Stimulated activated effector memory CD8-positive, alpha-beta T cell treated with anti-CD3 and anti-CD28 coated beads, Interleukin-12 subunit alpha, Interleukin-12 subunit beta, amount 100 ng/mL, for 72 hours (primary cell): ENCODE measurements around the gene CRYGN.

Source experiments
- ATAC-seq: fragments of 150-1000 bp; cut with Tn5 transposase; 2 replicates; pipeline ENCODE4 v1.10.0; 2021
- DNase-seq, 2 donors: peaks; one replicate each; pipeline ENCODE4 v3.0.0; 2021 to 2022; ENCODE audit warnings: low spot score in 2 of 2
- H3K27ac Mint-ChIP-seq: one replicate; pipeline ENCODE4 v1.8.0; 2022; ENCODE audit warnings: mild to moderate bottlenecking, mixed read lengths
- H3K36me3 Mint-ChIP-seq: one replicate; pipeline ENCODE4 v1.8.0; 2022; ENCODE audit warnings: mild to moderate bottlenecking, mixed read lengths
- H3K4me1 Mint-ChIP-seq: one replicate; pipeline ENCODE4 v1.8.0; 2022; ENCODE audit warnings: mixed read lengths
- H3K4me3 Mint-ChIP-seq: one replicate; pipeline ENCODE4 v1.8.0; 2022; ENCODE audit warnings: mild to moderate bottlenecking, mixed read lengths
- H3K9me3 Mint-ChIP-seq: one replicate; pipeline ENCODE4 v1.8.0; 2022; ENCODE audit warnings: mixed read lengths

The CRYGN gene

GRCh38 chr7:151452680-151453325 lies 12.9 kb upstream of the CRYGN start:
- Mint-ChIP-seq H3K4me3 (no peak overlapping the region), H3K9me3 (no peaks in the 10 kb centered on the region), H3K4me1 (peaks cover 30% of the 10 kb centered on the region), H3K36me3 (no peaks in the 10 kb centered on the region), H3K27ac (peak overlapping the region; percentile 32)
- no peak for DNase-seq
- ATAC-seq, result no peak

- Mint-ChIP-seq H3K27ac (no peak overlapping the region), H3K36me3 (no peaks in the 10 kb centered on the region), H3K9me3 (no peaks in the 10 kb centered on the region), H3K4me3 (no peak overlapping the region), H3K4me1 (peaks cover 22% of the 10 kb centered on the region)
- no peak for ATAC-seq
- no peak for DNase-seq
Measured at GRCh38 chr7:151451626-151452571, 12.0 kb upstream of the CRYGN start.

DNA sequence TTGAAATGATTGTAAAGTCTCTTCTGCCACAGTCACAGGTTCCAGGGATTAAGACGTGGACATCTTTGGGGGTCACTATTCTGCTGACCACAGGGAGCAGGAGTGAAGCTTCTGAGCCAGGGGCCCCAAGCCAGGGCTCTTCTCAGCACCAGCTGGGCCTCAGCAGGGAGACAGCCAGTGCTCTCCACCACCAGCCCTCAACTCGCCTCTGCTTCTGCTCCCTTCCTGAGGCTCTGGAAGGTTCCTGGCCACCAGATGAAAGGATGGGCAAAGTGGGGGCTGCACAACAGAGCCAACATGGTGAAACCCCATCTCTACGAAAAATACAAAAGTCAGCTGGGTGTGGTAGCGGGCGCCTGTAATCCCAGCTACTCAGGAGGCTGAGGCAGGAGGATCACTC lies 11.2 kb upstream of the CRYGN start:
- peaks cover 21% of the 10 kb centered on the region for H3K4me1 Mint-ChIP-seq
- DNase-seq (no peak), ATAC-seq (no peak)
- H3K9me3 Mint-ChIP-seq, result no peaks in the 10 kb centered on the region
- no peaks in the 10 kb centered on the region for H3K36me3 Mint-ChIP-seq
- H3K27ac Mint-ChIP-seq, result no peak overlapping the region
- H3K4me3 Mint-ChIP-seq, result no peak overlapping the region

DNA sequence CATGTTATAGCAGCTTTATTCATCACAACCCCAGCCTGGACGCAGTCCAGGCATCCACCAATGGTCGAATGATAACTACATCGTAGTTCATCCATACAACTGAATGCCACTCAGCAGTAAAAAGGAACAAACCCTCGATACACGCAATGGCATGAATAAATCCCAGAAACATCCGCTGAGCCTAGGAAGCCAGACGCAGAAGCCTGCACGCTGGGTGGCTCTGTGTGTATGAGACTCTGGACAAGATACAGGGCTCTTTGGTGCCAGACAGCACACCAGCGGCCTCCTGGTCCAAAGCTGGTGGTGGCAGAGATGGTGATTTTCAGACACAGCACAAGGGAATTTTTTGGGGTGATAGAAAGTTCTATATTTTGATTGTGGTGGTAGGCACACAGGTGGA lies 10.0 kb upstream of the CRYGN start:
- Mint-ChIP-seq H3K36me3 (no peaks in the 10 kb centered on the region), H3K4me3 (no peak overlapping the region), H3K27ac (no peak overlapping the region), H3K9me3 (no peaks in the 10 kb centered on the region), H3K4me1 (peaks cover 13% of the 10 kb centered on the region)
- DNase-seq, result no peak
- no peak for ATAC-seq

- Mint-ChIP-seq H3K27ac (no peak overlapping the region), H3K4me1 (peaks cover 12% of the 10 kb centered on the region), H3K36me3 (no peaks in the 10 kb centered on the region), H3K4me3 (peak overlapping the region; percentile 61), H3K9me3 (no peaks in the 10 kb centered on the region)
- ATAC-seq, result peak; percentile 82
- DNase-seq, result peak; percentile 70 to 87
Measured at GRCh38 chr7:151448261-151449252, 8.6 kb upstream of the CRYGN start.

DNA sequence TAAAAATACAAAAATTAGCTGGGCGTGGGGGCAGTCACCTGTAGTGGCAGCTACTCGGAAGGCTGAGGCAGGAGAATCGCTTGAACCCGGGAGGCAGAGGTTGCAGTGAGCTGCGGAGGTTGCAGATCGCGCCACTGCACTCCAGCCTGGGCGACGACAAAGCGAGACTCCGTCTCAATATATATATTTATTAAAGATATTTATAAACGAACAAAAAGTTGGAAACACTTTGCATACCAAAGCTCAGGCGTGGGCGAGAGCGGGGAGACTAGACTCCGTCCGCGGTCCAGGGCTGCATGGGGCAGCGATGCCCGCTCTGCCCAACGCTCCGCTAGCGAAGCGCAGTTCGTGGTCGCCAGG lies 7.9 kb upstream of the CRYGN start:
- peaks cover 7% of the 10 kb centered on the region for H3K4me1 Mint-ChIP-seq
- no peaks in the 10 kb centered on the region for H3K9me3 Mint-ChIP-seq
- peak overlapping the region; percentile 61 for H3K4me3 Mint-ChIP-seq
- H3K27ac Mint-ChIP-seq, result no peak overlapping the region
- no peaks in the 10 kb centered on the region for H3K36me3 Mint-ChIP-seq
- no peak for DNase-seq
- no peak for ATAC-seq

DNA sequence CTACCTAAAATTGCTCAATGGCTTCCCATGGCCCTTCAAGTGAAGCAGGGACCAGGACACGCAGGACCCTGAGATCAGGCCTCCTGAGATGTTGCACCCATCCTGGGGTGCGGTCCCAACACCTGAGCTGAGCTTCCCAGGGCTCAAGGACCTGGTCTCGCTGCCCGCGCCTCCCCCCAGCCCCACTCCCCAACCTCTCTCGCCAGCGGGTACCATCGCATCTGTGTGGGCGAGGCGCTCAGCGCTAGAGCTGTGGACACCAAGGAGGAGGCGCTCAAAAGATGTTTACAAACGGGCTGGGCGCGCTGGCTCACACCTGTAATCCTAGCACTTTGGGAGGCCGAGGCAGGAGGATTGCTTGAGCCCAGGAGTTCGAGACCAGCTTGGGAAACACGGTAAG lies 7.4 kb upstream of the CRYGN start:
- no peak for DNase-seq
- Mint-ChIP-seq H3K27ac (no peak overlapping the region), H3K4me3 (peak overlapping the region; percentile 61), H3K9me3 (no peaks in the 10 kb centered on the region), H3K4me1 (peaks cover 7% of the 10 kb centered on the region), H3K36me3 (no peaks in the 10 kb centered on the region)
- ATAC-seq, result no peak

DNA sequence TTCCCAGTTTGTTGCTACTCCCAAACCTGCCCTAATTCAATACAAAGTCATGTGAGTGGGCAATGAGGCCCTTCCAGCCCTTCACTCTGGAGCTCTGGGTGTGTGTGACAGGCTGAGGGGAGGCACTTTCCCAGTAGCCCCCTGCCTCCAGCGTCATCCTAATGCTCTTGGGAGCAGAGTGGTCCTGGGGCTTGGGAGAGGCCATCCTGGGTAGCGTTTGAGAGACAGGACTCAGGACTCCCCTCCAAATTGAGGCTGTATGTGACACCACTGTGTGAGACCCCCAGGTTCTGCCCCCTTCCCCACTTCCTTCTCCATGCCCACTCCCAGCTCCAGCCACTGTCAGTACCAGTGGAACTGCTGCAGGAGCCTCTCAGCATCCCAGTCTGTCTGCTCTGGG lies 6.5 kb upstream of the CRYGN start:
- Mint-ChIP-seq H3K27ac (no peak overlapping the region), H3K4me3 (no peak overlapping the region), H3K36me3 (no peaks in the 10 kb centered on the region), H3K9me3 (no peaks in the 10 kb centered on the region), H3K4me1 (peaks cover 12% of the 10 kb centered on the region)
- no peak for DNase-seq
- ATAC-seq, result no peak

GRCh38 chr7:151444632-151445031 lies 4.7 kb upstream of the CRYGN start:
- Mint-ChIP-seq H3K4me3 (no peak overlapping the region), H3K27ac (no peak overlapping the region), H3K9me3 (no peaks in the 10 kb centered on the region), H3K36me3 (no peaks in the 10 kb centered on the region), H3K4me1 (peaks cover 27% of the 10 kb centered on the region)
- ATAC-seq (peak; percentile 31), DNase-seq (no peak)

GRCh38 chr7:151442776-151443496 lies 3.0 kb upstream of the CRYGN start:
- H3K4me3 Mint-ChIP-seq, result no peak overlapping the region

GRCh38 chr7:151440799-151441445 lies 981 bp upstream of the CRYGN start:
- peaks cover 25% of the 10 kb centered on the region for H3K4me1 Mint-ChIP-seq
- no peaks in the 10 kb centered on the region for H3K9me3 Mint-ChIP-seq
- H3K4me3 Mint-ChIP-seq, result peak overlapping the region; percentile 57
- no peaks in the 10 kb centered on the region for H3K36me3 Mint-ChIP-seq
- no peak for DNase-seq
- no peak for ATAC-seq
- H3K27ac Mint-ChIP-seq, result peak overlapping the region; percentile 34

More at GRCh38 chr7:151442776-151443496, 3.0 kb upstream of the CRYGN start:
- no peak for DNase-seq
- Mint-ChIP-seq H3K27ac (no peak overlapping the region), H3K4me1 (peaks cover 25% of the 10 kb centered on the region), H3K9me3 (no peaks in the 10 kb centered on the region), H3K36me3 (no peaks in the 10 kb centered on the region)
- no peak for ATAC-seq

DNA sequence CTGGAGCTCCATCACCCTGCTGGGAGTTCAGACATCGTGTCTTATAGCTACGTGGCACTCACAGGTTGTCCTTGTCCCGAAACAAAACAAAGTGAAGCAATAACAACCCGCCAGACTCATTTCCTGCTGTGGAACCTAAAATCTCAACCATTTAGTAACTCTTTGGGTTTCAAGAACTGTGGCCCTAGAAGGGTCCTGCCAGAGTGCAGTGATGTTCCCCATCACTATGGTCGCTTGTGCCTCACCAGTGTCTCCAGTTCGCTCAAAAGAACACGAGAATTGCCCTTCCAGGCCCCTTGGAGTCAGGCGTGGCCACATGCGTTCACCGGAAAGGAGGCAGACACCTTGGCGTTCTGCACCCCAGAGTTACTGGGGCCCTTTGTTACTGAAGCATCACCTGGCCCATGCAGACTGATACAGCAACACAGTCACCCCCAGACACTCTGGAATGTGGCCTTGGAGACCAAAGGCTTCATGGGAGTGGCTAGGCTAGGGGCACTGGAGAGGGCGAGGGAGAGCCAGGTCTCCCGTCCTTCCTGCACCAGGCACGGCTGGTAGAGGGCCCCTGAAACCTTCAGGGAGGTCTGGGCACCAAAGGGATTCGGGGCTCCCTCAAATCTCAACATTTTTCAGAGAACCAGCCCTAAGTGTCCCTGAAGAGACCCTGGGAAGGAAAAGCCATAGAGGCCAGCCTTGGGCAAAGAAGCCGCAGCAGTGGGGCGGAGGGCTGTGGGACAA lies 908 bp downstream of the CRYGN start:
- Mint-ChIP-seq H3K4me3 (peak overlapping the region; percentile 57), H3K9me3 (no peaks in the 10 kb centered on the region), H3K27ac (no peak overlapping the region), H3K36me3 (no peaks in the 10 kb centered on the region), H3K4me1 (peaks cover 25% of the 10 kb centered on the region)
- ATAC-seq, result no peak
- no peak for DNase-seq

GRCh38 chr7:151437866-151438516 lies 1.9 kb downstream of the CRYGN start:
- no peak overlapping the region for H3K4me3 Mint-ChIP-seq
- no peak for ATAC-seq

More at GRCh38 chr7:151437866-151438516, 1.9 kb downstream of the CRYGN start:
- no peak for DNase-seq
- H3K36me3 Mint-ChIP-seq, result no peaks in the 10 kb centered on the region
- peaks cover 33% of the 10 kb centered on the region for H3K4me1 Mint-ChIP-seq
- H3K27ac Mint-ChIP-seq, result no peak overlapping the region
- H3K9me3 Mint-ChIP-seq, result no peaks in the 10 kb centered on the region
